ENCODE measurements around the gene CTCFL.

GRCh38 chr20:57468523-57469417 lies 56.2 kb downstream of the CTCFL start:
- TF ChIP-seq POLR2A (IDR thresholded peaks at IDR 0.05; ENCODE audit: low read depth, low read length) (no peak), POLR2AphosphoS5 (IDR thresholded peaks at IDR 0.05; ENCODE audit: low read depth, low read length) (no peak)
